Neuronal stem cell (in vitro differentiated cells): ENCODE data around the gene INKA2.

Experiments
- DNase-seq: peaks from one replicate; pipeline ENCODE4 v3.0.0-alpha.2; 2013; ENCODE audit warnings: low spot score
- H2AFZ ChIP-seq: one replicate; pipeline ENCODE4 v1.6.1; 2013; ENCODE audit warnings: mild to moderate bottlenecking, low read length, inconsistent platforms
- H2AK5ac ChIP-seq: 2 replicates; pipeline ENCODE4 v1.6.1; 2013; ENCODE audit warnings: low read depth, mild to moderate bottlenecking, inconsistent platforms, low read length, moderate library complexity, mixed read lengths
- H2BK120ac ChIP-seq: 2 replicates; pipeline ENCODE4 v1.6.1; 2013; ENCODE audit warnings: low read depth, mild to moderate bottlenecking, inconsistent platforms, low read length, moderate library complexity, mixed read lengths
- H2BK12ac ChIP-seq: one replicate; pipeline ENCODE4 v1.6.1; 2013; ENCODE audit warnings: low read length, inconsistent platforms
- H2BK15ac ChIP-seq: 2 replicates; pipeline ENCODE4 v1.6.1; 2013; ENCODE audit warnings: mild to moderate bottlenecking, low read length, inconsistent platforms, mixed read lengths
- H2BK5ac ChIP-seq: one replicate; pipeline ENCODE4 v1.6.1; 2013; ENCODE audit warnings: inconsistent platforms, mild to moderate bottlenecking, low read length, moderate library complexity
- H3K14ac ChIP-seq: one replicate; pipeline ENCODE4 v1.6.1; 2013; ENCODE audit warnings: low read length, inconsistent platforms
- H3K18ac ChIP-seq: 2 replicates; pipeline ENCODE4 v1.6.1; 2013; ENCODE audit warnings: low read length, inconsistent platforms
- H3K23ac ChIP-seq: 2 replicates; pipeline ENCODE4 v1.6.1; 2013; ENCODE audit warnings: low read depth, mild to moderate bottlenecking, mixed read lengths, low read length, inconsistent platforms; ENCODE audit not compliant: poor library complexity
- H3K27ac ChIP-seq: replicated peaks from 3 replicates; pipeline ENCODE4 v1.5.1; 2013; ENCODE audit warnings: low read length, inconsistent platforms
- H3K27me3 ChIP-seq, 3 experiments: 2 replicates each; pipeline ENCODE4 v1.6.1; 2013; ENCODE audit warnings: low read length in 3 of 3, mild to moderate bottlenecking in 2 of 3, inconsistent platforms in 1 of 3, low read depth in 1 of 3, mixed read lengths in 1 of 3, moderate library complexity in 1 of 3; ENCODE audit not compliant: control insufficient read depth in 3 of 3, insufficient read depth in 3 of 3
- H3K36me3 ChIP-seq, 2 donors: replicated peaks in 1 of 2; 2 replicates each; pipeline ENCODE4 v1.6.1; 2013; ENCODE audit warnings: low read length in 2 of 2; ENCODE audit not compliant: control insufficient read depth in 2 of 2, insufficient read depth in 2 of 2
- H3K4ac ChIP-seq: 2 replicates; pipeline ENCODE4 v1.6.1; 2013; ENCODE audit warnings: inconsistent platforms, mild to moderate bottlenecking, low read length, moderate library complexity
- H3K4me1 ChIP-seq, 2 donors: 1 replicate in 1 of 2; 2 replicates in 1 of 2; pipeline ENCODE4 v1.6.1; 2013; ENCODE audit warnings: low read length in 2 of 2, low read depth in 1 of 2; ENCODE audit not compliant: control insufficient read depth in 2 of 2, insufficient read depth in 1 of 2
- H3K4me2 ChIP-seq: one replicate; pipeline ENCODE4 v1.6.1; 2013; ENCODE audit warnings: mild to moderate bottlenecking, low read length, inconsistent platforms; ENCODE audit not compliant: insufficient read depth, poor library complexity, severe bottlenecking
- H3K4me3 ChIP-seq, 2 donors: 2 replicates each; pipeline ENCODE4 v1.5.1; 2013; ENCODE audit warnings: low read length in 2 of 2, mild to moderate bottlenecking in 2 of 2, inconsistent platforms in 1 of 2, moderate library complexity in 1 of 2
- H3K79me1 ChIP-seq: one replicate; pipeline ENCODE4 v1.6.1; 2013; ENCODE audit warnings: low read depth, mild to moderate bottlenecking, inconsistent platforms, low read length, moderate library complexity
- H3K9ac ChIP-seq: one replicate; pipeline ENCODE4 v1.6.1; 2013; ENCODE audit warnings: mild to moderate bottlenecking, low read depth, low read length, inconsistent platforms; ENCODE audit not compliant: poor library complexity
- H3K9me3 ChIP-seq, 2 donors: replicated peaks in 1 of 2; 2 replicates each; pipeline versions ENCODE3 to v1.6.1; 2013; ENCODE audit warnings: low read length in 2 of 2, mild to moderate bottlenecking in 2 of 2, inconsistent platforms in 1 of 2, low read depth in 1 of 2, mixed read lengths in 1 of 2, moderate library complexity in 1 of 2; ENCODE audit not compliant: control insufficient read depth in 2 of 2, insufficient read depth in 1 of 2
- H4K8ac ChIP-seq: one replicate; pipeline ENCODE4 v1.6.1; 2013; ENCODE audit warnings: low read depth, mild to moderate bottlenecking, inconsistent platforms, low read length, moderate library complexity
- H4K91ac ChIP-seq: one replicate; pipeline ENCODE4 v1.6.1; 2013; ENCODE audit warnings: low read length, low read depth, mild to moderate bottlenecking, inconsistent platforms; ENCODE audit not compliant: poor library complexity
- WGBS, 2 donors: extraction: QIAGEN DNeasy Blood & Tissue Kit; methylation state at CpG; one replicate each; pipeline ENCODE4 v1.1.7; 2013; ENCODE audit warnings: missing lambda C conversion rate in 2 of 2, mixed read lengths in 1 of 2; ENCODE audit not compliant: insufficient read length in 2 of 2, insufficient replicate concordance in 1 of 2; ENCODE audit errors: extremely low coverage in 2 of 2; 5-methylcytosine and 5-hydroxymethylcytosine counted together

Gene INKA2

GRCh38 chr1:111738436-111739193 is 580 bp downstream of the INKA2 start:
- Histone ChIP-seq H3K4me2 (peak overlapping the region; percentile 98), H3K9me3 (no peaks in the 10 kb centered on the region), H3K36me3 (no peaks in the 10 kb centered on the region), H2AFZ (peak overlapping the region; percentile 94), H3K79me1 (peaks cover 4% of the 10 kb centered on the region), H3K27ac (peak overlapping the region; percentile 64), H2AK5ac (peak overlapping the region; percentile 57), H4K8ac (no peak overlapping the region), H3K27me3 (peaks cover 0 to 2% (median 0%) of the 10 kb centered on the region in 3 experiments), H3K18ac (peak overlapping the region; percentile 96), H3K4ac (no peak overlapping the region), H4K91ac (peak overlapping the region; percentile 80), H3K14ac (peak overlapping the region; percentile 42), H3K9ac (peak overlapping the region; percentile 78), H3K4me1 (peaks cover 30 to 43% of the 10 kb centered on the region in 2 donors), H2BK15ac (no peak overlapping the region), H3K4me3 (peak overlapping the region; percentile 55 to 78), H3K23ac (peak overlapping the region; percentile 46), H2BK12ac (no peak overlapping the region), H2BK120ac (peak overlapping the region; percentile 70), H2BK5ac (peak overlapping the region; percentile 84)
- no peak for DNase-seq
- WGBS, 2 donors, result no CpG with 5 or more reads among the region's 61 CpGs

GRCh38 chr1:111738133-111738435 is 1.1 kb downstream of the INKA2 start:
- Histone ChIP-seq H3K18ac (peak overlapping the region; percentile 96), H2BK12ac (no peak overlapping the region), H3K4me2 (peak overlapping the region; percentile 98), H3K4me1 (peaks cover 32 to 48% of the 10 kb centered on the region in 2 donors), H3K14ac (no peak overlapping the region), H3K27ac (no peak overlapping the region), H3K4me3 (peak overlapping the region; percentile 55 to 78), H2BK120ac (no peak overlapping the region), H3K27me3 (no peaks in the 10 kb centered on the region), H2BK5ac (no peak overlapping the region), H3K36me3 (no peaks in the 10 kb centered on the region), H2BK15ac (no peak overlapping the region), H4K8ac (no peak overlapping the region), H3K9me3 (no peaks in the 10 kb centered on the region), H3K9ac (no peak overlapping the region), H3K79me1 (peaks cover 4% of the 10 kb centered on the region), H4K91ac (no peak overlapping the region), H3K23ac (no peak overlapping the region), H2AFZ (peak overlapping the region; percentile 94), H2AK5ac (peak overlapping the region; percentile 8), H3K4ac (no peak overlapping the region)
- WGBS, 2 donors, result no CpG with 5 or more reads among the region's 9 CpGs
- no peak for DNase-seq

- H3K4me2 ChIP-seq, result peak overlapping the region; percentile 98
- no peak overlapping the region for H2BK15ac ChIP-seq
- H3K4me1 ChIP-seq, result peaks cover 30 to 51% of the 10 kb centered on the region in 2 donors
- H3K27me3 ChIP-seq, result no peaks in the 10 kb centered on the region
- H2AK5ac ChIP-seq, result peak overlapping the region; percentile 8
- peak overlapping the region; percentile 22 for H3K18ac ChIP-seq
- H3K79me1 ChIP-seq, result peaks cover 4% of the 10 kb centered on the region
- no peak overlapping the region for H4K91ac ChIP-seq
- H2BK120ac ChIP-seq, result no peak overlapping the region
- peaks cover 0 to 3% of the 10 kb centered on the region in 2 donors for H3K36me3 ChIP-seq
- H3K4ac ChIP-seq, result no peak overlapping the region
- H2BK5ac ChIP-seq, result no peak overlapping the region
- no peak overlapping the region for H3K14ac ChIP-seq
- WGBS, 2 donors, result no CpG with 5 or more reads among the region's 8 CpGs
- H3K27ac ChIP-seq, result no peak overlapping the region
- H3K9me3 ChIP-seq, result no peaks in the 10 kb centered on the region
- DNase-seq, result no peak
- peak overlapping the region in 1 of 2 donors; percentile 55 for H3K4me3 ChIP-seq
- H3K9ac ChIP-seq, result peak overlapping the region; percentile 54
- no peak overlapping the region for H4K8ac ChIP-seq
- no peak overlapping the region for H3K23ac ChIP-seq
- H2BK12ac ChIP-seq, result no peak overlapping the region
- peak overlapping the region; percentile 94 for H2AFZ ChIP-seq
Measured at GRCh38 chr1:111737216-111738132, 1.7 kb downstream of the INKA2 start.
